HG03520 (cell line): ENCODE data around the gene FAM53A.
"Not testable (repeated sequence)": the region's sequence is repeated elsewhere in the genome, so short reads cannot be mapped to it uniquely, and the experiment has no call there.

Source experiments
- ATAC-seq: cut with Tn5 transposase; IDR thresholded peaks from one replicate; pipeline ENCODE4 v1.9.1; 2021; ENCODE audit warnings: mild to moderate bottlenecking, moderate library complexity; ENCODE audit not compliant: unreplicated experiment

FAM53A gene

DNA sequence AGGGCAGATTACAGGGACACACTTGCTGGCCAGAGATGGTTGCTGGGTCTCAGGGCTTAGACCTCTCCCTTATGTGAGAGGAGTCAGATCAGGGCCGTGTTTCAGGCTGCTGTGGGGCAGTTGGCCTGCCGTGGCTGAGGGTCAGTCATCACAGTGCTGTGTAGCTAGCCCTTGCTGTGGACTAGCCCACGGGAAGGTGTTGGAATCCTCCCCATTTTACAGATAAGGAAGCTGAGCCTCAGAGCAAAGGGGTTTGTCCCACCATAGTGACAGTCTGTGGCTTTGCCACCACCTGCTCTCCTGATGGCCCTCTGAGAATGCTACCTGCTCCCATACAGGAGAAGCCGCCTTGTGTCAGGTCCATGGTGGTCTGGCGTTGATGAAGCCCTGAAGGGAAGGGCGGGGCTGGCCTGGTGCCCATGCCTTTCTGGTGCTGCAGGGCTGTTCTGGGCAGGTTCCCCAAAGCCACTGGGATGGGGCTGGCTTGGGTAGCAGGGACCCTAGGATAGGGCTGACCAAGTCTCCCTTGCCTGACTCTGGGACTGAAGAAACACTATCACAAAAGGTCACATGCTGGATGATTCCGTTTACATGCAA is 2.4 kb upstream of the FAM53A start:
- ATAC-seq, result no peak

DNA sequence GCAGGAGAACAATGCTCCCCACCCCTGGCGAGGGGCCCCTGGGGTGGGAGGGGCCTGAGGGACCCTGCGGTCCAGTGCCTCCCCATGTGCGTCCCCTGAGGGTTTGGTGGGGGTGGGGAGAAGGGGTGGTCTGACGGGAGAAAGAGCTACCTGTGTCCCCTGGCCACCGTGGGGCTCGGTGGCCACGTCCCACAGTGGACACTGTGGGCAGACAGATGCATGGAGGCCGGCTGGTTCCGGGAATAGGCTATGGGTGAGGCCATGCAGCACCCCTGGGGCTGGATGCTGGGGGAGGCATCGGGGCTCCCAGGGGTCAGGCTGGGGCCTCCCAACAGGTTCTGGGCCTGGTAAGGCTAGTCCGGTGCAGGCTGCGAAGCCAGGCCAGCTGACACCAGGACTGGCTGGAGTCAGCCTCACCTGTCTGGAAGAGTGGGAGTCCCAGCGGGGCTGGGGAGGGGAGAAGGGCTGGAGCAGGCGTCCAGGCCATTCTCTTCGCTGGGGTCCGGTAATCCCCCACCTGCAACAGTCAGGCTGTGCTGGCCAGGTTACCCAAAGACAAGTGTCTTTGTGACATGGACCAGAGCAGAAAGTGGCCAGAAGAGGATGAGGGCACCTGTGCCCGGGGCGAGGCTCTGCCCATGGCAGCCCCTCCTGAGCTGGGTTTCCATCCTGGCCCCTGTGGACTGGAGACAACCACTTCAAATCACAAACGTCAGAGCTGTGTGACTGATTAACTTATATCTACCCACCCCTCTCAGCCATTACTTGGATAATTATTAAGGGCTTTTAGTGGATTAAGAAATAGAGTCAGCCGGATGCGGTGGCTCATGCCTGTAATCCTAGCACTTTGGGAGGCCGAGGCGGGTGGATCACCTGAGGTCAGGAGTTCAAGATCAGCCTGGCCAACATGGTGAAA is 1.4 kb upstream of the FAM53A start:
- no peak for ATAC-seq

GRCh38 chr4:1684506-1685234 is 557 bp upstream of the FAM53A start:
- ATAC-seq, result no peak

GRCh38 chr4:1683261-1683735 is 815 bp downstream of the FAM53A start:
- ATAC-seq, result no peak

- ATAC-seq, result no peak
Observed at GRCh38 chr4:1682860-1683259, 1.3 kb downstream of the FAM53A start.

GRCh38 chr4:1678244-1678643 is 5.9 kb downstream of the FAM53A start:
- ATAC-seq, result no peak

DNA sequence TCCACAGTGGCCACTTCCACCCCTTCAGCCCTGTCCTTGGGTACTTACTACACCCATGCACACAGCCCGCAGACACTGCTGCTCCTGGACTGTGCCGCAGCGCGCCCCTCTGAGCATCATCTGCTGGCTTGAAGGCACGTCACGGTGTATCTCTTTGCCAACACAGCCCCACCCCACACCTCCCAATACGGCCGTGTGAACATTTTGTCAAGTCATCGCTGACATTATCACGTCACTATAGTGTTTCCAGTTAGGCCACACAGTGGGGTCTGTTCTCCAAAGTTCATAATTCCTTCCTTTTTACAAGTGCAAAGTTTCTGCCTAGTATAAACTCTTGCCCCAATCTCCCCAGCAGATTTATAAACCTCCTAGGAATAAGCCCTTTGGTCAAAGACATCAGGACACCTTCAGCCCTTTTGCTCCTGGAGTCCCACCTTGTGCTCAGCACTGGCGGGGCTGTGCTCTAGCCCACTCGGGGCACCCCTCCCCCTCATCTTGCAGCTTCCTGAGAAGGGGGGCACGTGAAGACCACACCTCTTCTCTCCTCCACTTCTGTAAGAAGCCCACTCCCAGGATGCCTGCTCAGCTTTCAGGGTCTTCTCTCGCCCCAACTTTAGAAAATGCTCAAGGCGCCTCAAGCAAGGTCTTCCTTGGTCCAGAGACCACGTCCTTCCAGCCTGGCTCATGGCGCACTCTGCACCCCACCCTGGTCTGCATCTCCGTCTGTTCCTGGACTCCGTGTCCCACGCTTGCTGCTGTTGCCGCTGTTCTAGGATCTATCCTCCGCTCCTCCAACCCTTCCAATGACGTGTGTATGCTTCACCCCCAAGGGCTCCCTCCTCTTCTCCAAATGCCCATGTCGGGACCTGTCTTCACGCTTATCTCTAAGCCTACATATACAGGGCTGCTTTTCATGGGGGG is 7.2 kb downstream of the FAM53A start:
- no peak for ATAC-seq

DNA sequence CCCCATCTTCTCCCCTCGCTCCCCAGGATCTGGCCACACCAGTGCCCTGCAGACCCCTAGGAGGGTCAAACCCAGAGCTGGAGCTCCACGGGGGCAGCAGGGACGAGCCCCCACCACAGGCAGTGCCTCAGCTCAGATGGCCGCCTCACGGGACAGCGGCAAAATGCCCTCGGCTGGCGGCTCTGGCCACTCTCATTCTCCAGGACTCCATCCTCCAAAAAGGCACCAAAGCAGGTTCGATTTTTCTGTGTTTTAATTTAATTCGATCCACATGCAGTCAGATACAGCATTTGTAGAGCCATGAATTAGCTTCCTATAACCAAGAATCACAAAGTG is 8.3 kb downstream of the FAM53A start:
- no peak for ATAC-seq

- no peak for ATAC-seq
Observed at GRCh38 chr4:1675136-1675801, 8.8 kb downstream of the FAM53A start.

GRCh38 chr4:1674682-1675081 is 9.4 kb downstream of the FAM53A start:
- no peak for ATAC-seq

DNA sequence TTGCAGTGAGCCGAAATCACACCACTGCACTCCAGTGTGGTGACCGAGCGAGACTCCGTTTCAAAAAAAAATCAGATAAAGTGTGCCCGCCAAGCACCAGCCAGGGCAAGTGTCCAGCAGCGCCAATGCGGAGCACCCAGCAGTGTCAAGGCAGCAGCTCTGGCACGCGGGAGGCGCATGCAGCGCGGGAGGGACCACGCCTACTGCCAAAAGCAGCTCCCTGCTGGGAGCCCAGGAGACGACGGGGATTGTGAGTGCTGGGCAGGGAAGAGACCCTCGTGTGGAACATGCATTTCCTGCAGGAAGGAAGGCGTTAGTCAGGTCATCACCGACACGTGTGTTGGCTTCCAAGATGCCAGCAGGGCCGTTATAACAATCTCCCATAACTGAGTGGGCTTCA is 10.4 kb downstream of the FAM53A start:
- ATAC-seq, result no peak

DNA sequence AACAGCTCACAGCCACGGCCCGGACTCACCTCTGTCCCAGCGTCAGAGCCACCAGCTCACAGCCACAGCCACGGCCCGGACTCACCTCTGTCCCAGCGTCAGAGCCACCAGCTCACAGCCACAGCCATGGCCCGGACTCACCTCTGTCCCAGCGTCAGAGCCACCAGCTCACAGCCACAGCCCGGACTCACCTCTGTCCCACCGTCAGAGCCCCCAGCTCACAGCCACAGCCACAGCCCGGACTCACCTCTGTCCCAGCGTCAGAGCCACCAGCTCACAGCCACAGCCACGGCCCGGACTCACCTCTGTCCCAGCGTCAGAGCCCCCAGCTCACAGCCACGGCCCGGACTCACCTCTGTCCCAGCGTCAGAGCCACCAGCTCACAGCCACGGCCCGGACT is 13.1 kb downstream of the FAM53A start:
- ATAC-seq, result not testable (repeated sequence)

DNA sequence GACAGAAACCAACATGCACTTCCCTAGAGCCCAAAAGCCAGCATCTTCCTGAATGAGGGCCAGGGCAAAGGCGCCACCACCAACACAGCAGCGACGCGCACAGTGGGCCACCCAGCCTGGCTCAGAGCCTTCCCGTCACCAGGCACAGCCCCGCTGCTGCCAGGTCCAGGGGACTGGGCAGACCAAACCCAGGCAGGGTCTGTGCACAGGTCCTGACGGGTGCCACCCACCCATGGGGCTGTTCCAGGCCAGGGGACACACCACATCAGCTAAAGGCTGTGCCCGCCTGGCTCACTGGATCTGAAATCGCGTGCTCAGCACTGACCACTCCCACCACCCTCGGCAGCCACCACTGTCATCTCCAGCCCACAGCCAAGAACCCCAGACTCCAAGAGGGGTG is 13.8 kb downstream of the FAM53A start:
- ATAC-seq, result no peak

DNA sequence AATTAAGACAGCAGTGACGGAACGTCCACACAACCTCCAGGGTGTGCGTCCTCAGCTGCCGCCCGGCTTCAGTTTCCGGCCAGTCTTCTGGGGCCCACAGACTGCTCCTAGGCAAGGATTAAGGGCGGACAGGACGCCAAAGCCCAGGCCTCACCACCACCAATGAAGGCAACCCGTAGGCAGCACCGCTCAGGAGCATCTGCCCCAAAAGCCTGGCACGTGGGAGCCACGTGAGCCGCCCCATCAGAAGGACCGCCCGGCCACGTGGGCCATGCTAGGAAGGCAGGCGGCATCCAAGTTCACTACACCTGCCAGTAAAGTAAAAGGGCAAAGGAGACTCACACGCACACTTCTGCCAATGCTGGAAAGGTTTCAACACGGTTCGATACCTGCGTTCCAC is 14.3 kb downstream of the FAM53A start:
- ATAC-seq, result no peak

GRCh38 chr4:1669270-1669669 is 14.8 kb downstream of the FAM53A start:
- ATAC-seq, result no peak

DNA sequence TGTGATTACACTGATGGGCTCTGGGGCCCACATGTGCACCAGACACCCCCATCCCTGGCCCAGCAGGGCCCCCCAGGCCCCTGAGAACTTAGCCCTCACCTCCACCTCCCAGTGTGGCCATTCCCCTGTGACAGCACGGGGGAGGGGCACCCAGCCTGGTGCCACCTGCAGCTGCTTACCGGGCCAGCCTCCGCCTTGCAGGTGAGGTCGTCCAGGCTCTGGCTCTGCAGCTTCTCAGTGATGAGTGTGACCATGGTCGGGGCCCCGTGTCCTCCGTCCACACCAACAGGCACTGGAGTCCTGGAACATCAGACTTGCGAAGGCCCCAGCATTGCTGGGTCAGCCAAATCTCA is 15.6 kb downstream of the FAM53A start:
- ATAC-seq, result no peak

DNA sequence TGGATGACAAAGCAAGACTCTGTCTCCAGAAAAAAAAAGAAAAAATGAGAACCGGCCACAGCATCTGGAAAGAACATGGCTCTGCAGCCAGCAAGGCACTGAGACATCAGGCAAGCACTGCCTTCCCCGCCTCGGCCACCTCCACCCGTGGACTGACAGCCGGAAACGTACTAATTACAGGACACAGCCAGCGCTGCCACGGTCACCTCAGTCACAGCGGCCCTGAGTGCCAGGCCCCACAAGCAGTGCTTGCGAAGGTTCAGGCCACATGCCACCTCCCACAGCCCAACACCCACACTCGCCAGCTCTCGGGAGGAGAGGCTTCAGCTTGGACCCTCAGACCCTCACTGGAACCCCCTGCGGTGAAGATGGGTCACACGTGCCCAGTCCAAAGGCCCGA is 16.8 kb downstream of the FAM53A start:
- ATAC-seq, result no peak

- ATAC-seq, result no peak
Observed at GRCh38 chr4:1666391-1666790, 17.7 kb downstream of the FAM53A start.

DNA sequence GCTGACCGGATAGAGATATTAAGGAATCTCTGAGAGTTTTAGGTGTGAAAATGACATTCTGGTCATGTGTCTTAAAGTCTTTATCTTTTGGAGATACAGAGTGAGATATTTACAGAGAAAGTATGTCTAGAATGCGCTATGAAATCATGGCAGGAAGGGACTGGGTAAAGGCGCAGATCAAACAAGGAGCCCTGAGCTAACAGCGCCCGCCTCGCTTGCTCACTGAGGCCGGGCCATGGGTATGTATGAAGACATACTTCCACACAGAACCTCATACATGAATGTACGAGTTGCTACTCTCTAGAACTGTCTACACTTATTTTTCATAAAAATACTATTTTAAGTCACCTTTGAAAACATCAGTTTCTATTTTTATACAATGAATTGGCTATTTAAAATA is 20.0 kb downstream of the FAM53A start:
- no peak for ATAC-seq

DNA sequence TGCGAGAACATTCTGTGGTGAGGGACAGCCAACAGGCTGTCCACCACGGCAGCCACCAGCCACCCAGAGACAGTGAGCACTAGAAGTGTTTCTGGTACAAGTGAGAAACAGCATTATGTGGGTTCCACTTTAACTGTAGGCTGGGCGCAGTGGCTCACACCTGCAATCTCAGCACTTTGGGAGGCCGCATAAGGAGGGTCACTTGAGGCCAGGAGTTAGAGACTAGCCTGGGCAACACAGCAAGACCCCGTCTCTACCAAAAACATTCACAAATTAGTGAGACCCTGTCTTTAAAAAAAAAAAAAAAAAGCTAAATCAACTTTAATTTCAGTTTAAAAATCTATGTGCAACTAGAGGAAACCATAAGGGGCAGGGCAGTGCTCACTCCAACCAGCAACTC is 20.6 kb downstream of the FAM53A start:
- no peak for ATAC-seq
